NK-92 treated with Interleukin-12 subunit alpha and Interleukin-12 subunit beta, amount 100 ng/mL, for 24 hours (cell line): ENCODE data around the gene DIMT1.

Experiments used
- DNase-seq: peaks from one replicate; lab custom pipeline; 2025; lab: John Stamatoyannopoulos, UW

Gene DIMT1

DNA sequence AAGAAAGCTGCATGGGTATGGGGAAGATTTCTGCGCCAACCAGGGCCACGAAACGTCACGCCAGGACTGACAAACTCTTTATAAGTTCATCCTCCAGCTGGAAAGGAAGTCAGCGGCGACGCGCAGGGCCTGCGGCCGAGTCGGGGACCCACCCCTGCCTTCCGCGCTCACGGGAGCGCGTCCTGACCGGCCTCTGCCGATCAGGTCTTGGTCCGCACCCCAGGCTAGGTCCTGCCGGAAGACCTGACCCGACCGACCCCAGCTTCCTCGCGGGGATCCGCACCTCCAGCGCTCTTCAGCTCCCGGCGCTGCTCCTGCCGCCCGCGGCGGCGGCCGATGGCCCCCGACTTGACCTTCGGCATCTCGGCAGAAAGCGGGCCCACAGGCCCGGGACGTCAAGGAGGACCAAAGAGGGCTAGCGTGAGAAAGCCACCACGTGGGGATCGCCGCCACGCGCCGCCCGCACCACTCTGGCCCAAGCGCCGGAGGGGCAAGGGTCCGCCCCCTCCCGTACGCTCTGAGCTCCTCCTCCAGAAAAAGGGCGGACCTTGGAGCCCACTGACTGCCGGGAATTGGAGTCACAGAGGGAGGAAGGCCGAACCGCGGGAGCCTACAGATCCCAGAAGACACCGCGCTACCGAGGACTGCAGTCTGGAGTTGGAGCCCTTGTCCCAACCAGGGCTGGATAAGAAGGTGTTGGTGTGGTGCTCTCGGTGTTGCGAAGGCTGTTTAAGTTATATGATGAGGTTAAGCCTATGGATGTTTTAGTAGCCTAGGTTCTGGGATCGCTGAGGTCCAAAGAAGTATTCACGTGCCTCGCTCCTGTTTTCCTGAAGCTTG lies at the start of gene DIMT1:
DIMT1 (minus strand) TSS at position 495 of the 840 bp plus-strand sequence; CDS start at position 362, 133 bp downstream.
- DNase-seq, result peak; percentile 95

DNA sequence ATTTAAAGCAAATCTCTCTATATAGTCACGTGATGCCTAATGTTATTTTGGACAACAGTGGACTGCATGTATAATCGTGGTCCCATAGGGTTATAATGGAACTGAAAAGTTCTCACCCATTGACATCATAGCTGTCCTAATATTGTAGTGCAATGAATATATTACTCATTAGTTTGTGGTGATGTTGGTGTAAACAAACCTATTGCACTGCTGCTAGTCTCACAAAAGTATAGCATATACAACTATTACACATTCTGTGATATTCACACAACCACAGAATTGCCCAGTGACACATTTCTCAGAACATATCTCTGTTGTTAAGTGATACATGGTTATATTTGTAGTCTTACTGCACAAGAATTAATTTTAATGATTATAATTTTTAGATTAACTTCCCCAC lies 46.6 kb upstream of the DIMT1 start:
- no peak for DNase-seq

GRCh38 chr5:62448528-62448927 lies 44.8 kb upstream of the DIMT1 start:
- no peak for DNase-seq

GRCh38 chr5:62432621-62433064 lies 28.9 kb upstream of the DIMT1 start:
- DNase-seq, result no peak

DNA sequence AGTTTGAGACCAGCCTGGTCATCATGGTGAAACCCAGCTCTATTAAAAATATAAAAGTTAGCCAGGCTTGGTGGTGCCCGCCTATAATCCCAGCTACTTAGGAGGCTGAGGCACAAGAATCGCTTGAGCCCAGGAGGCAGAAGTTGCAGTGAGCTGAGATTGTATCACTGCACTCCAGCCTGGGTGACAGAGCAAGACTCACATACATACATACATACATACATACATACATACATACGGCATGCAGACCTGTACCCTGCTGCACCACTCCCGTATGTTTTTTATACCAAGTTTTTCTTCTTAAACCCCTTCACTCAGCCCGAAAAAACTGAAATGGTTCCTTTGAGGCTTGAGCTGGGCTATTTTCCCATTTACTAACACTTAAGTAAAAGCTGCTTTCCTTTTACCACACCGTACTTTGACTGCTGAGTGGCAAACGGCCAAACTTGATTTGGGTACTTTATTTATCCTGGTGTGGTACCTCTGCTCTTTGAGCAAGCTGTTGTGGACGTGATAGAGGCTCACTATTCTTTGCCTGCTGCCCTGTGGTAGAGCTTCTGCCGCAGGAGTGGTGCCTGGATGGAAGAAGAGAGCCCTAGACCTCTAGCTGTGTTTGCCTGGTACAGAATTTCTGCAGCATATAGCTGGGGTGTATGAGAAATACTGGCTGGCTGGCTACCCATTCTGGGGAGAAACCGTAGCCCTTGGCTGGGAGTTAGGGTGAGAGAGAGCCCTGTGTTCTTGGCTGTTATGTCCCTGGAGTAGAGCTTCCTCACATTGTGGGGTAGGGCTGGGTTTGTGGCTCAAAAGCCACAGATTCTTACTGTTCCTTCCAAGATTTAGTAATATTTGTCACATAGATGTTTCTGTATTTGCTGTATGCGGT lies 28.3 kb upstream of the DIMT1 start:
- no peak for DNase-seq

- DNase-seq, result no peak
Measured at GRCh38 chr5:62424763-62425162, 21.1 kb upstream of the DIMT1 start.

DNA sequence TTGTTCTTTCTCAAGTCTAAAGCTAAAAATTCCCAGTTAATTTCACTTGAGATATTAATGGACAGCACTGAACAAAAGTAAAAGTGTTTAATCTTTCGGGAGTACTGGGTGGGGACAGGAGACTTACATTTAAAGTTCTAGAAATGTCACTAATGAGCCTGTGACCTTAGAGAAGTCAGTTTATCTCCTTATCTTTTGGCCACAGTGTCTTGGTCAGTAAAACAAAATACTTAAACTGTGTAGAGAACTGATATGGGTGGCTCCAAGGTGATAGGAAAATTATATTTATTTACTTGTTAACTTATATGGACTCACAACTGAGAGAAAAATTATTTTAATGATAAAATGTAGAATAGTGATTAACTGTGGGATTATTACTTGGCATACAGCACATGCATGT lies 17.7 kb upstream of the DIMT1 start:
- DNase-seq, result no peak

- DNase-seq, result no peak
Measured at GRCh38 chr5:62419609-62420008, 15.9 kb upstream of the DIMT1 start.

GRCh38 chr5:62418462-62419076 lies 14.9 kb upstream of the DIMT1 start:
- no peak for DNase-seq

DNA sequence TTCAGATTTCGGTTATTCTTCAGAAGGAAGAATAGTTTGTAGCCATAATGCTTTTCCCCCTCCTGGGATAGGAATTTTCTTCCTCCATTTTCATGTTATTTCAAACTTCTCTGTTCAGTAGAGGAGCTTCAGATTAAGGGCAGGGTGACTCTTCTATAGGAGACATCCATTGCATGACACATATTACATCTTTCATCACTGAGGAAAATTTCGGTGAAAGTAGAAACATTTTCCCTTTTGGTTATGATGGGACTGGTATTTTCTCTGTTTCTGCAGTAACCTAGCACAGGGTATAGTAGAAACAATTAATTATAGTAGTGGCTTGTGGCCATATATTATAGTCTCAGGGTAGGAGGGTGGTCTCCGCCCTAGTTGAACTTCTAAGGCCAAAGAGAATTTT lies 10.0 kb upstream of the DIMT1 start:
- DNase-seq, result no peak

DNA sequence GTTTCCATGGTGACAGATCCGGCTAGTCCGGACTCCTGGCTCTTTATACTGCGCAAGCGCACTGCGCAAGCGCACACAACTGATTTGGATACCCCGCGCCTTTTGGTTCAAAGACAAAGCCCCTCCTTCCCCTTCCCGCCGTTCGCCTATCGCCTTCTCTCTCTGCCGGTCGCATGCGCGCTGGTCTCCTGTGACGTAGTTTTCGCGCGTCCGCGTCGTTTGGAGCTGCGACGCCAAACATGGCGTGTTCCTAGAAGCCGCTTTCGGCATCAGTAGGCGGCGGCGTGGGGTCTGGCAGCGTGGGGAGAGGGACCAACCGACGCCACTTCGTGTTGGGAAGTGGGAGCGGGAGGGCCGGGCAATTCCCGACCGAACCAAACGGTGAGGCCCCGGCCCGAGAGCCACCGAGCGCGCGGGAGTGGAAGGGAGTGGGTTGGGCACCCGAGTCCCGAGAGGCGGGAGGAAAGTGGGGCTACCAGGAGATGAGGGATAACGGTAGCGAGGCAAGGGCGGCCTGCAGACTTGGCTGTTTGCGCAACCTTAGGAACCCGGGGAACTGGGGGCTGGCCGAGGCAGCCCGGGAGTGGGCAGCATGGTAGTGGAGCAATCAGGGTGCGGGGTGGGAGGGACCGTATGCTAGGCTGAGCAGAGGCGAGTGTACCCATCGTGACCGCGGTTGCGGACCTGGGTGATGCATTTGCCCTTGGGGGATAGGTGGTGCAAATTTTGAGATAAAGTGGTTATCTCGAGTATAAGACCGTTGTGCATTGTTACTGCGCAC lies 9.0 kb upstream of the DIMT1 start, which contains the start of gene IPO11:
IPO11 (plus strand) TSS at position 215 of the 781 bp plus-strand sequence. CDS start 24,517 bp downstream, outside the sequence.
- DNase-seq, result peak; percentile 98

- no peak for DNase-seq
Measured at GRCh38 chr5:62395210-62395950, 8.3 kb downstream of the DIMT1 start.

GRCh38 chr5:62386824-62387223 lies 16.9 kb downstream of the DIMT1 start:
- no peak for DNase-seq

DNA sequence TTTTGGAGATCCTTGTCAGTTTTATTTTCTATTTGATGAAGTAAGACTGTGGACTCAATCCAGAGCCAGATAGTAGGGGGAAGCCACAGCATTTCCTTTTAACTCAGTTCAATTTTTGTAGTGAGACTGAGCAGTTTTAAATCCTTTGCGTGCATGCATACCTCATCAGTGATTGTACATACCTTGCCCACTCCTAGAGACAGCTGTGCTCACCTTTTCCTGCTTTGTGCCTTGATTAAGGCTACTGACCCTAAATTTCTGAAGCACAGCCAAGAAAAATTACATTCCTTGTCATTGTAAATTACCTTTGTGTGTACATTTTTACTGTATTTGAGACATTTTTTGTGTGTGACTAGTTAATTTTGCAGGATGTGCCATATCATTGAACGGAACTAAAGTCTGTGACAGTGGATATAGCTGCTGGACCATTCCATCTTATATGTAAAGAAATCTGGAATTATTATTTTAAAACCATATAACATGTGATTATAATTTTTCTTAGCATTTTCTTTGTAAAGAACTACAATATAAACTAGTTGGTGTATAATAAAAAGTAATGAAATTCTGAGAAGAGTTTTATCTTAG lies 17.8 kb downstream of the DIMT1 start:
- no peak for DNase-seq

DNA sequence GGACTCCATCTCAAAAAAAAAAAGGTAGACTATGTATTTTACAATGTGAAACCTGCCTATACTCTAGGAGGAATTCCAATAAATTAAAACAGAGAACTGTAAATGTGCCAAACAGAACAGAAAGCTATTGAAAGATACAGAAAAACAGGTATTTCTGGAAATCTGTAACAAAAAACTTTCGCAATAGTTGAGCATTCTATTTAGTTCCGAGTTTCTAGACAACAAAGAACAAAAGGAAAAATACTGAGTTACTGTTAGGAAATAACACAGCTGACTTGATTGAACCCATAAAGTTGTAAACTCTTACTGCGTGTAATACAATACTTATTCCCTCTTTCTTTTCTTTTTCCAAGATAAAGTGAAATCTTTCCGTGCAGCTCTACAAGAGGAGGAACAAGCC lies 18.6 kb downstream of the DIMT1 start:
- DNase-seq, result no peak

DNA sequence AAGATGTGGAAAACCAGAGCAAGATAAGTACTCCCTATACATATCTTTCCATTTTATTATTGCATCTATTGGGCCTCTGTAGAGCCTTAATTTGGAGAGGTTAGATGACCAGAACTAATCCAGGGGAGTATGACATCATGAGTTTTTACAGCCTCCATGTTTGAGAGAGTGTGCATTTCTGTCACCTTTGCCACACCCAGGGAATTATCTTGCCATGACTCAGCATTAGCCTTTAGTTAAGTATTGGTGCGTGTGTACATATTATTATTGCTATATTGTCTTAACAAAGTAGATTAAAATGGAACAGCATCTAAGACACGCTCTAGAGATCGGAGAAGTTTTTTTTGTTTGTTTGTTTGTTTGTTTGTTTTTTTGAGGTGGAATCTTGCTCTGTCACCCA lies 27.6 kb downstream of the DIMT1 start:
- DNase-seq, result no peak

GRCh38 chr5:62375627-62376026 lies 28.1 kb downstream of the DIMT1 start:
- DNase-seq, result no peak

DNA sequence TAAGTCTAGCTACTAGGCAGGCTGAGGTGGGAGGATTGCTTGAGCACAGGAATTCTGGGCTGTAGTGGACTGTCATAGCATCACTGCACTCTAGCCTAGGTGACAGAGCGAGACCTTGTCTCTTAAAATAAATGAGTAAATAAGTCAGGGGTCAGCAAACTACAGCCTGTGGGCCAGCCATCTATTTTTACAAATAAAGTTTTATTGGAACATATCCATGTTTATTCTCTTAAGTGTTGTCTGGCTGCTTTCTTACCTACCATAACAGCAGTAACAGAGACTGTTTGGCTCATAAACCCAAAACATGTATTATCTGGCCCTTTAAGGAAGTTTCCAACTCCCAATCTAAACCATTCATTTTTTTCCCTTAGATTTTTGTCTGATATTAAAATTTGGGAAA lies 29.6 kb downstream of the DIMT1 start:
- DNase-seq, result no peak

GRCh38 chr5:62373382-62373781 lies 30.3 kb downstream of the DIMT1 start:
- no peak for DNase-seq

DNA sequence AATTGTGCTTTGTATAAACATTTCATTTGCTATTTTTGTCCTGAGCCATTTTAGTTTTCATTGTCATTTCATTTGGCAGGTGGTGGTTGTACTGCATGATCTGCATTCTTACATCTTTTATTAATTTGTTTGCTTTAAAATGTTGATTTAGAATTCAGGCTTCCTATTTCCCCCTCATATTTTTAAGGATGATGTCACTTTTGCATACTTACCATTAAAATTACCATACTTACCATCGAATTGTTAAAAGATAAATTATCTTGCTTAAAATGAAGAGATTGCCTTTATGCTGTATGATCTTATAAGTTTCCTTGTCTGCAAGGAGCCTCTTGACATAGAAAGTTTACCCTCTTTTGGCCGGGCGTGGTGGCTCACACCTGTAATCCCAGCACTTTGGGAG lies 31.1 kb downstream of the DIMT1 start:
- DNase-seq, result no peak
